Spleen (tissue), 7 donors: ENCODE measurements around the gene TBXAS1.

Experiments used
- CTCF ChIP-seq, 11 experiments: fragments of 200-600 bp in 7 of 11; fragments of 450-650 bp in 4 of 11; sonication (generic) in 4 of 11; IDR thresholded peaks in 8 of 11; conservative IDR thresholded peaks in 3 of 11; 1 replicate in 7 of 11; 2 replicates in 4 of 11; pipeline versions ENCODE4 v1.4.0 to v1.8.0; 2016 to 2021; ENCODE audit warnings: antibody characterized with exemption in 11 of 11, inconsistent platforms in 4 of 11, mild to moderate bottlenecking in 1 of 11
- POLR2A ChIP-seq, 3 donors: fragments of 450-650 bp; IDR thresholded peaks; one replicate each; pipeline ENCODE4 v1.5.1; 2017; ENCODE audit warnings: antibody characterized with exemption in 3 of 3, mild to moderate bottlenecking in 1 of 3
- POLR2AphosphoS5 ChIP-seq, 3 donors: sonication (generic); formaldehyde crosslinking; IDR thresholded peaks; one replicate each; pipeline ENCODE4 v1.5.1; 2017; ENCODE audit warnings: antibody characterized with exemption in 3 of 3
- donor health status: DM: no; HTN: no; CAD: no; lungs with moderate emphysema.
- donor health status: DM: no; HTN: no; CAD: no.
- donor health status: DM: no; HTN: no; CAD: no.

GRCh38 chr7:139830292-139830691, 1.2 kb downstream of the TBXAS1 start:
- TF ChIP-seq POLR2A (IDR thresholded peaks at IDR 0.05) (no peak), CTCF (IDR thresholded peaks at IDR 0.05 in 8 of 11, conservative IDR thresholded peaks at IDR 0.05 in 3 of 11) (no peak), POLR2AphosphoS5 (IDR thresholded peaks at IDR 0.05) (no peak)
